H9 (cell line): ENCODE results near the gene AGBL4. TPM values are rescaled to one million over a fixed set of nuclear protein-coding genes. Genes with fewer than 3 reads are reported as not detected.

Experiments
- DNase-seq: peaks from one replicate; pipeline ENCODE4 v3.0.0-alpha.2; 2017
- H2AFZ ChIP-seq: one replicate; pipeline ENCODE4 v1.6.1; 2013; ENCODE audit warnings: mild to moderate bottlenecking, low read length, control low read depth, moderate library complexity
- H2AK5ac ChIP-seq: 2 replicates; pipeline ENCODE4 v1.6.1; 2013; ENCODE audit warnings: low read length, control low read depth, mixed read lengths; ENCODE audit not compliant: insufficient read length
- H2BK120ac ChIP-seq: one replicate; pipeline ENCODE4 v1.6.1; 2013; ENCODE audit warnings: low read depth, mild to moderate bottlenecking, low read length, control low read depth, inconsistent platforms; ENCODE audit not compliant: poor library complexity, severe bottlenecking
- H2BK12ac ChIP-seq: 2 replicates; pipeline ENCODE4 v1.6.1; 2013; ENCODE audit warnings: low read length, control low read depth, mixed read lengths, low read depth; ENCODE audit not compliant: insufficient read length
- H2BK15ac ChIP-seq: 2 replicates; pipeline ENCODE4 v1.6.1; 2013; ENCODE audit warnings: low read depth, low read length, control low read depth
- H2BK20ac ChIP-seq: one replicate; pipeline ENCODE4 v1.6.1; 2013; ENCODE audit warnings: low read depth, mild to moderate bottlenecking, low read length, control low read depth, inconsistent platforms; ENCODE audit not compliant: poor library complexity, severe bottlenecking
- H2BK5ac ChIP-seq: 2 replicates; pipeline ENCODE4 v1.6.1; 2013; ENCODE audit warnings: low read length, control low read depth, mixed read lengths; ENCODE audit not compliant: insufficient read length
- H3K14ac ChIP-seq: 2 replicates; pipeline ENCODE4 v1.6.1; 2013; ENCODE audit warnings: low read length, control low read depth; ENCODE audit not compliant: insufficient read depth
- H3K18ac ChIP-seq: 2 replicates; pipeline ENCODE4 v1.6.1; 2013; ENCODE audit warnings: low read depth, mild to moderate bottlenecking, mixed read lengths, low read length, control low read depth; ENCODE audit not compliant: insufficient read length
- H3K23ac ChIP-seq: 2 replicates; pipeline ENCODE4 v1.6.1; 2013; ENCODE audit warnings: low read length, control low read depth, mixed read lengths, low read depth; ENCODE audit not compliant: insufficient read length
- H3K23me2 ChIP-seq: 2 replicates; pipeline ENCODE4 v1.6.1; 2013; ENCODE audit warnings: low read depth, mild to moderate bottlenecking, mixed read lengths, low read length, control low read depth; ENCODE audit not compliant: insufficient read length, poor library complexity, severe bottlenecking
- H3K27ac ChIP-seq: 2 replicates; pipeline ENCODE4 v1.5.1; 2013; ENCODE audit warnings: low read length, control low read depth, mixed read lengths, low read depth; ENCODE audit not compliant: insufficient read length
- H3K27me3 ChIP-seq: 2 replicates; pipeline ENCODE4 v1.6.1; 2013; ENCODE audit warnings: low read length, control low read depth, inconsistent platforms; ENCODE audit not compliant: insufficient read depth
- H3K4ac ChIP-seq: 2 replicates; pipeline ENCODE4 v1.6.1; 2013; ENCODE audit warnings: low read depth, mild to moderate bottlenecking, control low read depth, inconsistent platforms, low read length, moderate library complexity
- H3K4me1 ChIP-seq: 2 replicates; pipeline ENCODE4 v1.6.1; 2013; ENCODE audit warnings: low read length, control low read depth, inconsistent platforms; ENCODE audit not compliant: insufficient read depth
- H3K4me2 ChIP-seq: 2 replicates; pipeline ENCODE4 v1.6.1; 2013; ENCODE audit warnings: low read length, control low read depth, mixed read lengths; ENCODE audit not compliant: insufficient read length, insufficient read depth
- H3K56ac ChIP-seq: 2 replicates; pipeline ENCODE4 v1.6.1; 2013; ENCODE audit warnings: low read depth, mild to moderate bottlenecking, mixed read lengths, low read length, control low read depth; ENCODE audit not compliant: insufficient read length
- H3K79me1 ChIP-seq: 2 replicates; pipeline ENCODE4 v1.6.1; 2013; ENCODE audit warnings: low read depth, mild to moderate bottlenecking, moderate library complexity, low read length, control low read depth, inconsistent platforms; ENCODE audit not compliant: insufficient read depth, poor library complexity, severe bottlenecking
- H3K79me2 ChIP-seq: 2 replicates; pipeline ENCODE4 v1.6.1; 2013; ENCODE audit warnings: low read length, control low read depth, inconsistent platforms; ENCODE audit not compliant: insufficient read depth
- H3K9ac ChIP-seq: 2 replicates; pipeline ENCODE4 v1.6.1; 2013; ENCODE audit warnings: low read length, control low read depth, mixed read lengths; ENCODE audit not compliant: insufficient read length; ENCODE audit errors: extremely low read depth
- H3K9me3 ChIP-seq: one replicate; pipeline ENCODE4 v1.6.1; 2013; ENCODE audit warnings: low read depth, low read length, inconsistent platforms; ENCODE audit not compliant: control insufficient read depth
- H3T11ph ChIP-seq: one replicate; pipeline ENCODE4 v1.6.1; 2013; ENCODE audit warnings: mild to moderate bottlenecking, low read length, control low read depth, inconsistent platforms
- H4K20me1 ChIP-seq: one replicate; pipeline ENCODE4 v1.6.1; 2013; ENCODE audit not compliant: control insufficient read depth, insufficient read length, insufficient read depth
- H4K5ac ChIP-seq: 2 replicates; pipeline ENCODE4 v1.6.1; 2013; ENCODE audit warnings: low read depth, mild to moderate bottlenecking, mixed read lengths, low read length, control low read depth; ENCODE audit not compliant: insufficient read length
- H4K8ac ChIP-seq: replicated peaks from 2 replicates; pipeline ENCODE4 v1.6.1; 2013; ENCODE audit warnings: low read length, control low read depth, mixed read lengths, low read depth; ENCODE audit not compliant: insufficient read length
- H4K91ac ChIP-seq: 2 replicates; pipeline ENCODE4 v1.6.1; 2013; ENCODE audit warnings: low read depth, mild to moderate bottlenecking, moderate library complexity, mixed read lengths, low read length, control low read depth; ENCODE audit not compliant: insufficient read length
- H3K27ac Mint-ChIP-seq, 3 experiments: 2 replicates in 2 of 3; 3 replicates in 1 of 3; pipeline ENCODE4 v1.8.0; 2020 to 2021; ENCODE audit warnings: mixed read lengths in 3 of 3, mild to moderate bottlenecking in 1 of 3, moderate library complexity in 1 of 3
- H3K27me3 Mint-ChIP-seq: 2 replicates; pipeline ENCODE4 v1.8.0; 2021; ENCODE audit warnings: low read depth, mild to moderate bottlenecking, moderate library complexity, mixed read lengths
- H3K36me3 Mint-ChIP-seq, 3 experiments: 2 replicates in 2 of 3; 3 replicates in 1 of 3; pipeline ENCODE4 v1.8.0; 2020 to 2021; ENCODE audit warnings: low read depth in 3 of 3, mixed read lengths in 3 of 3; ENCODE audit not compliant: insufficient read depth in 1 of 3
- H3K4me1 Mint-ChIP-seq, 2 experiments: 2 replicates each; pipeline ENCODE4 v1.8.0; 2020; ENCODE audit warnings: mixed read lengths in 2 of 2
- H3K4me3 Mint-ChIP-seq, 2 experiments: 2 replicates in 1 of 2; 3 replicates in 1 of 2; pipeline ENCODE4 v1.8.0; 2020 to 2021; ENCODE audit warnings: mild to moderate bottlenecking in 2 of 2, mixed read lengths in 2 of 2, moderate library complexity in 1 of 2
- H3K9me3 Mint-ChIP-seq, 2 experiments: 2 replicates in 1 of 2; 3 replicates in 1 of 2; pipeline ENCODE4 v1.8.0; 2020; ENCODE audit warnings: mild to moderate bottlenecking in 2 of 2, mixed read lengths in 2 of 2, moderate library complexity in 1 of 2
- WGBS: extraction: QIAGEN DNeasy Blood & Tissue Kit; methylation state at CpG from one replicate; pipeline ENCODE4 v1.1.7; 2013; ENCODE audit warnings: missing lambda C conversion rate, low lambda C conversion rate, mixed read lengths; ENCODE audit not compliant: insufficient read length; ENCODE audit errors: extremely low coverage; 5-methylcytosine and 5-hydroxymethylcytosine counted together
- total RNA-seq: library from RNA; stranded (reverse); gene quantifications from 2 replicates; pipeline ENCODE4 v1.2.1, GENCODE V29; 2021
- TF ChIP-seq, protein P1 (sequence below): fragments of 200-600 bp; sonication (generic); conservative IDR thresholded peaks from 3 replicates; pipeline ENCODE4 v1.8.0; 2021; ENCODE audit warnings: antibody characterized with exemption, mild to moderate bottlenecking

AGBL4 gene
- total RNA-seq, 1 experiment from 2014 or later: not detected

DNA sequence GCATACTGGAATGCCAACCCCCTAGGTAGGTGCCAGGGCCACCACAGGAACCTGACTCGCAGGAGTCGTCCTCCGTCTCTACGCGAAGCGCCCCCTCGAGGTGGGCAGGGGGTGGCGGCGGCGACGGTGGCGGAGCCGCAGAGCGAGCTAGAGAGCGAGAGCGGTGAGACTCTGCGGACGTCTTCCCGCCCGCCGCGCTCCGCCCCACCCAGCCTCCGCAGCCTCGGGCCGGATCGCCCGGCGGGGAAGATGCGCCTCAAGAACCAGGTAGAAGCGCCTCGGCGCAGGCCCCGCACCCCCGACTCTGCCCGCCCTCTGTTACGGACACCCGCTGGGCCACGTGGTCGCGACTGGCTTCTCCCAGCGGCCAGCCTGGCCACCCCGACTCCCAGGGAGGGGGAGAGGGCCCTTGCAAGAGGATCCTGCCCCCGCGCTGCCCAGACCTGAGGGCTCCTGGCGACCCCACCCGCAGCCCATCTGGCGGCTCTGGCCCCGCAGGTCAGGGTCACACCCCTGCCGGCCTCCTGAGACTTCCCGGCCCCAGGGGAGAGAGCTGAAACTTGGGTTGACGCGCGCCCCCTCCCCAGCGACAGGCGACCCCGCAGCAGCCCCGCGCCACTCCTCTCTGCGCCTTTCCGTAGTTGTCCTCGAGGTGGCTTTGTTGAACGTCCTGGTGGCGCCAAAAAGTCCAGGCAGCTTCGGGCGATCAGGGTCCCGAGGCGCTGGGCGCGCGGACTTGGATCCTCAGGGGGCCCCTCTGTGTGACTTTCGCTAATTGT, 24.4 kb upstream of the AGBL4 start:
- H3K9me3 Mint-ChIP-seq: peaks cover 2 to 71% of the 10 kb centered on the region in 2 experiments; a peak in 4 of 5 replicates
- peak overlapping the region; percentile 18 for H2BK12ac ChIP-seq
- no peaks in the 10 kb centered on the region for H3K79me1 ChIP-seq
- no peak overlapping the region for H3K27ac Mint-ChIP-seq
- peak; percentile 74 for DNase-seq
- H3K27ac ChIP-seq: no peak overlapping the region
- no peak overlapping the region for H2AFZ ChIP-seq
- no peak overlapping the region for H4K8ac ChIP-seq
- H2BK15ac ChIP-seq: no peak overlapping the region; the same call in 1 of the 2 replicates
- H3K27me3 Mint-ChIP-seq: peaks cover 2% of the 10 kb centered on the region; the same call in 1 of the 2 replicates
- H3K56ac ChIP-seq: no peak overlapping the region
- TF ChIP-seq, protein P1, sequence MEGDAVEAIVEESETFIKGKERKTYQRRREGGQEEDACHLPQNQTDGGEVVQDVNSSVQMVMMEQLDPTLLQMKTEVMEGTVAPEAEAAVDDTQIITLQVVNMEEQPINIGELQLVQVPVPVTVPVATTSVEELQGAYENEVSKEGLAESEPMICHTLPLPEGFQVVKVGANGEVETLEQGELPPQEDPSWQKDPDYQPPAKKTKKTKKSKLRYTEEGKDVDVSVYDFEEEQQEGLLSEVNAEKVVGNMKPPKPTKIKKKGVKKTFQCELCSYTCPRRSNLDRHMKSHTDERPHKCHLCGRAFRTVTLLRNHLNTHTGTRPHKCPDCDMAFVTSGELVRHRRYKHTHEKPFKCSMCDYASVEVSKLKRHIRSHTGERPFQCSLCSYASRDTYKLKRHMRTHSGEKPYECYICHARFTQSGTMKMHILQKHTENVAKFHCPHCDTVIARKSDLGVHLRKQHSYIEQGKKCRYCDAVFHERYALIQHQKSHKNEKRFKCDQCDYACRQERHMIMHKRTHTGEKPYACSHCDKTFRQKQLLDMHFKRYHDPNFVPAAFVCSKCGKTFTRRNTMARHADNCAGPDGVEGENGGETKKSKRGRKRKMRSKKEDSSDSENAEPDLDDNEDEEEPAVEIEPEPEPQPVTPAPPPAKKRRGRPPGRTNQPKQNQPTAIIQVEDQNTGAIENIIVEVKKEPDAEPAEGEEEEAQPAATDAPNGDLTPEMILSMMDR: no peak; the same call in 2 of the 3 replicates
- H3K18ac ChIP-seq: peak overlapping the region; percentile 58
- no peak overlapping the region for H4K5ac ChIP-seq
- no peaks in the 10 kb centered on the region for H4K20me1 ChIP-seq
- no peak overlapping the region for H3K23ac ChIP-seq
- no peaks in the 10 kb centered on the region for H3K9me3 ChIP-seq
- peaks cover 2% of the 10 kb centered on the region; the same call in 1 of the 2 replicates for H3K4me1 ChIP-seq
- no peak overlapping the region for H2AK5ac ChIP-seq
- no peaks in the 10 kb centered on the region for H3K79me2 ChIP-seq
- peak overlapping the region in 1 of 2 experiments; percentile 63; a peak in 3 of 5 replicates for H3K4me3 Mint-ChIP-seq
- peak overlapping the region; percentile 33 for H3K4me2 ChIP-seq
- H2BK20ac ChIP-seq: no peak overlapping the region
- H4K91ac ChIP-seq: no peak overlapping the region
- H3K4me1 Mint-ChIP-seq: no peaks in the 10 kb centered on the region
- H3K14ac ChIP-seq: peak overlapping the region; percentile 70
- no peak overlapping the region for H2BK5ac ChIP-seq
- H3K23me2 ChIP-seq: peaks cover 3% of the 10 kb centered on the region
- H3T11ph ChIP-seq: no peak overlapping the region
- H3K9ac ChIP-seq: no peak overlapping the region
- peaks cover 17% of the 10 kb centered on the region for H3K27me3 ChIP-seq
- WGBS: no CpG with 5 or more reads among the region's 72 CpGs
- H3K4ac ChIP-seq: no peak overlapping the region
- H2BK120ac ChIP-seq: no peak overlapping the region
- H3K36me3 Mint-ChIP-seq: peaks cover 0 to 18% (median 0%) of the 10 kb centered on the region in 3 experiments; a peak in 2 of 7 replicates
